Measurements from ENCODE around the gene NPPA.

- TF ChIP-seq CTCF (IDR thresholded peaks at IDR 0.05; ENCODE audit: low read length), result no peak
- no peak for TF ChIP-seq EZH2 (IDR thresholded peaks at IDR 0.05; ENCODE audit: borderline replicate concordance, low read length)
Measured at GRCh38 chr1:11879311-11880180, 32.0 kb upstream of the NPPA start.

Measured in OCI-LY1 (cell line).